T1000 (cell line): ENCODE data around the gene SH2D1B.

Experiments
- DNase-seq: peaks from one replicate; lab custom pipeline; 2025; ENCODE audit warnings: mixed read lengths; lab: John Stamatoyannopoulos, UW

SH2D1B gene

GRCh38 chr1:162398999-162399580 is 12.8 kb downstream of the SH2D1B start:
- DNase-seq: no peak

GRCh38 chr1:162397943-162398560 is 13.9 kb downstream of the SH2D1B start:
- no peak for DNase-seq

GRCh38 chr1:162397039-162397448 is 14.9 kb downstream of the SH2D1B start:
- DNase-seq: no peak

- no peak for DNase-seq
Measured at GRCh38 chr1:162396201-162396906, 15.6 kb downstream of the SH2D1B start.

GRCh38 chr1:162391790-162392563 is 20.0 kb downstream of the SH2D1B start:
- peak; percentile 10 for DNase-seq

- no peak for DNase-seq
Measured at GRCh38 chr1:162390396-162391185, 21.3 kb downstream of the SH2D1B start.

- no peak for DNase-seq
Measured at GRCh38 chr1:162389971-162390370, 22.0 kb downstream of the SH2D1B start.

GRCh38 chr1:162389021-162389818 is 22.7 kb downstream of the SH2D1B start:
- no peak for DNase-seq

GRCh38 chr1:162388615-162389014 is 23.3 kb downstream of the SH2D1B start:
- DNase-seq: no peak

GRCh38 chr1:162388083-162388594 is 23.8 kb downstream of the SH2D1B start:
- DNase-seq: no peak

GRCh38 chr1:162387226-162388082 is 24.5 kb downstream of the SH2D1B start:
- DNase-seq: no peak

- no peak for DNase-seq
Measured at GRCh38 chr1:162386292-162387225, 25.4 kb downstream of the SH2D1B start.

- no peak for DNase-seq
Measured at GRCh38 chr1:162385702-162386101, 26.2 kb downstream of the SH2D1B start.

- DNase-seq: no peak
Measured at GRCh38 chr1:162385280-162385623, 26.7 kb downstream of the SH2D1B start.

- no peak for DNase-seq
Measured at GRCh38 chr1:162384601-162385279, 27.2 kb downstream of the SH2D1B start.

GRCh38 chr1:162384116-162384515 is 27.8 kb downstream of the SH2D1B start:
- no peak for DNase-seq

- DNase-seq: no peak
Measured at GRCh38 chr1:162383516-162383915, 28.4 kb downstream of the SH2D1B start.

GRCh38 chr1:162383091-162383490 is 28.8 kb downstream of the SH2D1B start:
- no peak for DNase-seq
